Tibial nerve (tissue), 4 donors: ENCODE results near the gene FLT3. TPM values are rescaled to one million over a fixed set of nuclear protein-coding genes. Genes with fewer than 3 reads are reported as not detected.

ENCODE experiments used
- DNase-seq, 2 donors: peaks; one replicate each; pipeline ENCODE4 v3.0.0-alpha.2; 2019; ENCODE audit warnings: low spot score in 2 of 2
- H3K27ac ChIP-seq, 4 donors: fragments of 200-600 bp; sonication (generic) in 3 of 4; one replicate each; pipeline ENCODE4 v1.5.1; 2017 to 2019; ENCODE audit warnings: mild to moderate bottlenecking in 1 of 4
- H3K27me3 ChIP-seq, 2 donors: fragments of 200-600 bp; sonication (generic) in 1 of 2; one replicate each; pipeline versions ENCODE4 v1.5.1 to v1.6.0; 2017 to 2019
- H3K36me3 ChIP-seq, 3 donors: fragments of 200-600 bp; sonication (generic); one replicate each; pipeline ENCODE4 v1.5.1; 2018 to 2019
- H3K4me1 ChIP-seq, 4 donors: fragments of 200-600 bp; sonication (generic) in 3 of 4; one replicate each; pipeline ENCODE4 v1.5.1; 2017 to 2019
- H3K4me3 ChIP-seq, 4 donors: fragments of 200-600 bp; sonication (generic) in 3 of 4; one replicate each; pipeline ENCODE4 v1.5.1; 2017 to 2019; ENCODE audit warnings: mild to moderate bottlenecking in 1 of 4, moderate library complexity in 1 of 4
- H3K9me3 ChIP-seq, 4 donors: fragments of 200-600 bp; sonication (generic) in 3 of 4; one replicate each; pipeline ENCODE4 v1.5.1; 2017 to 2019
- EP300 ChIP-seq, 2 donors: sonication (generic); formaldehyde crosslinking; IDR thresholded peaks; one replicate each; pipeline ENCODE4 v1.6.1; 2017; ENCODE audit warnings: antibody characterized with exemption in 2 of 2, mild to moderate bottlenecking in 1 of 2
- POLR2A ChIP-seq, 2 donors: fragments of 450-650 bp; IDR thresholded peaks; one replicate each; pipeline ENCODE4 v1.6.1; 2017; ENCODE audit warnings: antibody characterized with exemption in 2 of 2, mild to moderate bottlenecking in 2 of 2, moderate library complexity in 2 of 2
- WGBS, 2 donors: methylation state at CpG; one replicate each; pipeline ENCODE4 v1.1.5; 2018; 5-methylcytosine and 5-hydroxymethylcytosine counted together
- total RNA-seq, 4 donors: library from RNA; depleted of rRNA; stranded (reverse); fragments of >200 nt; gene quantifications; one replicate each; pipeline ENCODE4 v1.1.0, GENCODE V29; 2016
- TF ChIP-seq, protein P1 (sequence below), 5 experiments: fragments of 200-600 bp in 3 of 5; fragments of 450-650 bp in 2 of 5; sonication (generic) in 3 of 5; IDR thresholded peaks; one replicate each; pipeline ENCODE4 v1.5.1; 2016 to 2019; ENCODE audit warnings: antibody characterized with exemption in 5 of 5, mild to moderate bottlenecking in 3 of 5, moderate library complexity in 2 of 5

FLT3 gene
- total RNA-seq, 4 donors from 2014 or later = 0.20 to 0.42 (median 0.22) TPM; not detected in 1

DNA sequence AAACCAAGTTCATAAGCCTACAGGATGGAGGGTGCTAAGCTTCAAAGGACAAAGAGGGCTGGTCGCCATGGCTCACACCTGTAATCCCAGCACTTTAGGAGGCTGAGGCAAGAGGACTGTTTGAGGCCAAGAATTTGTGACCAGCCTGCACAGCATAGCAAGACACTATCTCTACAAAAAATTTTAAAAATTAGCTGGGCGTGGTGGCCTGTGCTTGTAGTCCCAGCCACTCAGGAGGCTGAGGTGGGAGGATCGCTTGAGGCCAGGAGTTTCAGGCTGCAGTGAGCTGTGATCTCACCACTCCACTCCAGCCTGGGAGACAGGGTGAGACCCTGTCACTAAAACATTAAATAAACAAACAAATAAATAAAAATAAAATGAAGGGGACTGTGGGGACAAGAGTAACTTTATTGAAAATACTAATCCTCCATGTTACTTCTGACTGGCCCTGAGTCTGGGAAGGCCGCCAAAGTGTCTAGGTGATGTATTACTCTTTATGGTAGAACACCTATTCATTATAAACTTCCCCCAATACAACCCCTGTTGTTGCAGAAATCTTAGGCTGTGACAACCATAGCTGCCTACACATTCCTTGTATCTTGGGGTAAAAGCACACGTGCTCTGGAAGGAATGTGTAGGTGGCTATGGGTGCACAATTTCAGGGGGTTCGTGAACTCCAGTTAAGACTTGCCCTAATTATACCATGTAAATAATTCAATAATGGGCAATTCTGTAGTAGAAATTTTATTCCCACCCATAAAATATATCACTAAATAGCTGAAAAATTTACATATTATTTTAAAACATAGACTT is 97.3 kb downstream of the FLT3 start:
- H3K27ac ChIP-seq = no peak overlapping the region
- no peaks in the 10 kb centered on the region for H3K4me1 ChIP-seq
- no peak overlapping the region for H3K4me3 ChIP-seq
- no peak for DNase-seq
- no peaks in the 10 kb centered on the region for H3K36me3 ChIP-seq
- H3K27me3 ChIP-seq = no peaks in the 10 kb centered on the region
- 86 to 87% methylated on average over 6 of the region's 6 CpGs for WGBS, 2 donors
- no peaks in the 10 kb centered on the region for H3K9me3 ChIP-seq
- TF ChIP-seq EP300 (IDR thresholded peaks at IDR 0.05) = no peak
- no peak for TF ChIP-seq POLR2A (IDR thresholded peaks at IDR 0.05)
- TF ChIP-seq, protein P1, sequence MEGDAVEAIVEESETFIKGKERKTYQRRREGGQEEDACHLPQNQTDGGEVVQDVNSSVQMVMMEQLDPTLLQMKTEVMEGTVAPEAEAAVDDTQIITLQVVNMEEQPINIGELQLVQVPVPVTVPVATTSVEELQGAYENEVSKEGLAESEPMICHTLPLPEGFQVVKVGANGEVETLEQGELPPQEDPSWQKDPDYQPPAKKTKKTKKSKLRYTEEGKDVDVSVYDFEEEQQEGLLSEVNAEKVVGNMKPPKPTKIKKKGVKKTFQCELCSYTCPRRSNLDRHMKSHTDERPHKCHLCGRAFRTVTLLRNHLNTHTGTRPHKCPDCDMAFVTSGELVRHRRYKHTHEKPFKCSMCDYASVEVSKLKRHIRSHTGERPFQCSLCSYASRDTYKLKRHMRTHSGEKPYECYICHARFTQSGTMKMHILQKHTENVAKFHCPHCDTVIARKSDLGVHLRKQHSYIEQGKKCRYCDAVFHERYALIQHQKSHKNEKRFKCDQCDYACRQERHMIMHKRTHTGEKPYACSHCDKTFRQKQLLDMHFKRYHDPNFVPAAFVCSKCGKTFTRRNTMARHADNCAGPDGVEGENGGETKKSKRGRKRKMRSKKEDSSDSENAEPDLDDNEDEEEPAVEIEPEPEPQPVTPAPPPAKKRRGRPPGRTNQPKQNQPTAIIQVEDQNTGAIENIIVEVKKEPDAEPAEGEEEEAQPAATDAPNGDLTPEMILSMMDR (IDR thresholded peaks at IDR 0.05) = no peak

DNA sequence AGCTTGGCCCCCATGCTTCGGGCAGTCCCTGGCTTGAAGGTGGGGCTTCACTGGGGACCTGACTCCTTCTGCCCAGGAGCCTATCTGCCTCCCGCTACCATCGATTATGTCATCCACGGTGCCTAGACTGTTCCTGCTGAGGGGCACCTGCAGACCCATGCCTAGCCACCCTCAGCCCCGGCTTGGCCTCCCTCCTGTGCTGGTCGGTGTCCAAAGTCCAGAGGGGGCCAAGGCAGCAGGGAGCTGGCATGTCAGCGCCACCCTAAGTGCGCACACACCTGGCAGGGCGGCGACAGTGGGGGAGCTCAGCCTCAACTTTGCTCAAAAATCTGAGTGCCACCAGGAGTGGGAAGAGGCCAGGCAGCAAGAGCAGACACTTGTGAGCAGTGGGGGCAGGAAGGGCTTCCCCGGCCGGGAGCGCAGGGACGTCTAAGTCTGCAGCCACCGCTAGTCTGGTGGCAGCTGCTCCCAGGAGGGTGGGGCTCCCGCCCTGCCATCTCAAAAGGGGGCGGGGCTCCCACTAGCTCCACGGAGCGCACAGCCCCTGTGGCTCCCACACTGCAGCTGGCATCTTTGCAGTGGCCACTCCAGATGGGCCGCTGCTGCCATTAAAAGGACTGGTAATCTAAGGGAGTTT is 98.4 kb downstream of the FLT3 start:
- H3K27ac ChIP-seq = no peak overlapping the region
- H3K36me3 ChIP-seq = no peaks in the 10 kb centered on the region
- TF ChIP-seq, protein P1 (IDR thresholded peaks at IDR 0.05) = no peak
- no peak for TF ChIP-seq EP300 (IDR thresholded peaks at IDR 0.05)
- no peak for TF ChIP-seq POLR2A (IDR thresholded peaks at IDR 0.05)
- H3K27me3 ChIP-seq = no peaks in the 10 kb centered on the region
- no peaks in the 10 kb centered on the region for H3K4me1 ChIP-seq
- 80 to 81% methylated on average over 19 to 20 of the region's 20 CpGs for WGBS, 2 donors
- H3K4me3 ChIP-seq = no peak overlapping the region
- DNase-seq = no peak
- H3K9me3 ChIP-seq = no peaks in the 10 kb centered on the region

DNA sequence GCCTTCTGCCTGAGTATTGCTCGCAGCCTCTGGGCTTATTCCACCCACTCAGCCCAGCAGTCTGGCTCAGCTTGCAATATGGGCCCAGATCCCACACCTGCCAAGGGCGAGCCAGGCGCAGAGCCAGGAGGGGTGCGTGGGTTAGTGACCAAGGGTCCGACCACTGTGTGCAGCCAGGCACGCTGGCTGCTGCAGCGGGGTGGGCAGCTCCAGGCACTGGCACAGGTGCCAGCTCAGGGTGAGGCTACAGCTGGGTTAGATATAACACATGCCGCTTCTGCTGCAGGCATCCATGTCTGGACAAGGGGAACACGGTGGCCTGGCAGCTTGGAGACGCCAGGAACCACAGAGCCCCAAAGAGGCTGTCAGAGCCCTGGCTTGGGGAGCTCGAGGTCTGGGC is 99.3 kb downstream of the FLT3 start:
- TF ChIP-seq, protein P1 (IDR thresholded peaks at IDR 0.05) = no peak
- TF ChIP-seq EP300 (IDR thresholded peaks at IDR 0.05) (no peak), POLR2A (IDR thresholded peaks at IDR 0.05) (no peak)
- H3K27ac ChIP-seq = no peak overlapping the region
- H3K27me3 ChIP-seq = no peaks in the 10 kb centered on the region
- no peaks in the 10 kb centered on the region for H3K4me1 ChIP-seq
- 73 to 79% methylated on average over 4 to 9 of the region's 11 CpGs for WGBS, 2 donors
- no peak overlapping the region for H3K4me3 ChIP-seq
- no peaks in the 10 kb centered on the region for H3K9me3 ChIP-seq
- DNase-seq = no peak
- no peaks in the 10 kb centered on the region for H3K36me3 ChIP-seq

DNA sequence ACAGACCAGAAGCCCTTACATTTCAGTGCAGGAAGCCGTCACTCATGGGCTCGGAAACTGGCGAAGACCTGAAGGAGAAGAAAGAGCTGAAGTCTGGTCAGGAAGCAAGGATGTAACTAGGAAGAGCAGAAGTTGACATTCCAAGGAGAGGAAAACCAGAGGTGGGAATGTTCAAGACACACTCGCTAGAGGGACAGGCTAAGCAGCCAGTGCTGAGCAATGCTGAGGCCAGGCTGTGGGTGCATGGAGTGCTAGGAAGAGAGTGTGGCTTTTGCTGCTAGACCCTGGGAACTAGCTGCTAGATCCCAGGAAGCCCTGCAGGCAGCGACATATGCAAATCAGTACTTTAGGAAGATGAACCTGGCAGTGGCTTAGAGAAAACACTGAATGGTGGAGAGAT is 99.8 kb downstream of the FLT3 start:
- Histone ChIP-seq H3K4me3 (no peak overlapping the region), H3K27ac (no peak overlapping the region), H3K4me1 (no peaks in the 10 kb centered on the region), H3K27me3 (no peaks in the 10 kb centered on the region), H3K9me3 (no peaks in the 10 kb centered on the region), H3K36me3 (no peaks in the 10 kb centered on the region)
- no peak for TF ChIP-seq EP300 (IDR thresholded peaks at IDR 0.05)
- no peak for TF ChIP-seq POLR2A (IDR thresholded peaks at IDR 0.05)
- TF ChIP-seq, protein P1 (IDR thresholded peaks at IDR 0.05) = no peak
- DNase-seq = no peak
- 46 to 59% methylated on average over 5 of the region's 5 CpGs for WGBS, 2 donors

DNA sequence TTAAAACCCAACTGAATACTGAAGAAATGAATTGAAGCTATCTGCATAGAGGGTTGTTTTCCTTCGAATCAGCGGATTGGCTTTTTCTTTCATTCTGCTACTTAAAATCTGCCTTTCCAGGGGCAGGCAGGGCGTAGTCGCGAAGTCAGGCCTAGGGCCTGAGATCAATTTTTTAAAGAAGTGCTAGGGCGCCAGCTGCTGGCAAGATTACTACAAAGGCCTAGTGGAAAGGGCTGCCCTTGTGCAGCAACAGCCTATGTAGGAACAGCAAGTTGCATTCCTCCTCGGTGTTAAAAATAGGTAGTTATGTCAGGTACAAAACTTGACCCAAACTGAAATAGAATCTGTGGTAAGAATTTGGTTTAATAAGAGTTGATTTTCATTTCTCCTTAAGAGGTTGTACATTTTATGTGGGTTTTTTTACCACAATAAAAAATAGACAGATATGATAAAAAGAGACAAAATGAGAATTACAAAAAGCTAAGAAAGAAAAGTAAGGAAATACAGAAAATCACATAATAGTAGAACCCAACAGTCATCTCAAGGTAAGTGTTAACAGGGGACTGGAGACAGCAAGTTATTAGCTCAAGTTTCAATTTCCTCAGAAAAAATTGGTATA is 102.4 kb downstream of the FLT3 start:
- H3K27me3 ChIP-seq = no peaks in the 10 kb centered on the region
- no peak overlapping the region for H3K4me3 ChIP-seq
- H3K27ac ChIP-seq = no peak overlapping the region
- TF ChIP-seq, protein P1 (IDR thresholded peaks at IDR 0.05) = peak in 1 of 5 experiments; percentile 14
- TF ChIP-seq POLR2A (IDR thresholded peaks at IDR 0.05) = no peak
- no peak for TF ChIP-seq EP300 (IDR thresholded peaks at IDR 0.05)
- no peaks in the 10 kb centered on the region for H3K9me3 ChIP-seq
- DNase-seq = no peak
- WGBS, 2 donors = 40 to 42% methylated on average over 7 of the region's 7 CpGs
- no peaks in the 10 kb centered on the region for H3K4me1 ChIP-seq
- H3K36me3 ChIP-seq = no peaks in the 10 kb centered on the region
